K562 (cell line): ENCODE data around the gene BNIPL. TPM values are rescaled to one million over a fixed set of nuclear protein-coding genes. Genes with fewer than 3 reads are reported as not detected.
A peak's percentile ranks its signal among the peaks of the same experiment; 100 is the strongest.

Source experiments
- ATAC-seq: fragments of 200-7000 bp; cut with Tn5 transposase; 3 replicates; pipeline ENCODE4 v1.9.1; 2020; ENCODE audit warnings: moderate library complexity
- BruUV-seq: library from RNA; stranded (reverse); fragments of 400-500 nt; replicated peaks from 2 replicates; lab custom pipeline; 2021; lab: Mats Ljungman, UMichigan
- CTCF ChIA-PET: fragments of 300-600 bp; formaldehyde crosslinking; extraction: SDS; loops from one replicate; lab custom pipeline; 2021; ENCODE audit warnings: low intra/inter-chr PET ratio; lab: Yijun Ruan, JAX
- POLR2A ChIA-PET: fragments of 300-600, 350-650 bp; sonication (Branson Sonifier 250); formaldehyde crosslinking; extraction: SDS; loops from one replicate; lab custom pipeline; 2021; ENCODE audit warnings: antibody characterized with exemption, inconsistent platforms; lab: Yijun Ruan, JAX
- DNase-seq, 4 experiments: peaks; one replicate each; pipeline versions ENCODE4 v3.0.0 to v3.0.0-alpha.2; 2011 to 2018; ENCODE audit warnings: low spot score in 3 of 4, mixed read lengths in 3 of 4; ENCODE audit errors: extremely low read depth in 1 of 4
- FAIRE-seq: peaks from 2 replicates; lab custom pipeline; 2011; peaks lifted over from hg19 to GRCh38; lab: Jason Lieb, UNC
- H2AFZ ChIP-seq: 2 replicates; pipeline ENCODE4 v1.6.0; 2011; ENCODE audit warnings: low read depth, low read length, control low read depth, inconsistent platforms
- H3K27ac ChIP-seq: fragments of 200-600 bp; 3 replicates; pipeline ENCODE4 v1.8.0; 2011; ENCODE audit warnings: low read depth, mild to moderate bottlenecking, control low read depth, inconsistent platforms, low read length, moderate library complexity, mixed read lengths; ENCODE audit errors: extremely low read depth
- H3K27me3 ChIP-seq, 2 experiments: fragments of 300-600 bp in 1 of 2; 2 replicates in 1 of 2; 3 replicates in 1 of 2; pipeline versions ENCODE4 v1.6.0 to v1.8.0; 2011; ENCODE audit warnings: inconsistent platforms in 2 of 2, low read length in 2 of 2, mild to moderate bottlenecking in 1 of 2, mixed read lengths in 1 of 2, moderate library complexity in 1 of 2; ENCODE audit not compliant: control insufficient read depth in 2 of 2, insufficient read depth in 2 of 2
- H3K36me3 ChIP-seq: fragments of 300-600 bp; 3 replicates; pipeline ENCODE4 v1.8.0; 2011; ENCODE audit warnings: mild to moderate bottlenecking, low read length, inconsistent platforms; ENCODE audit not compliant: control insufficient read depth, insufficient read depth
- H3K4me1 ChIP-seq, 2 experiments: fragments of 200-600 bp in 1 of 2; replicated peaks in 1 of 2; 2 replicates in 1 of 2; 3 replicates in 1 of 2; pipeline versions ENCODE4 v1.5.1 to v1.8.0; 2011; ENCODE audit warnings: inconsistent platforms in 2 of 2, low read length in 2 of 2, mild to moderate bottlenecking in 1 of 2, mixed read lengths in 1 of 2, moderate library complexity in 1 of 2; ENCODE audit not compliant: control insufficient read depth in 2 of 2, insufficient read depth in 2 of 2
- H3K4me2 ChIP-seq: 2 replicates; pipeline ENCODE4 v1.6.1; 2011; ENCODE audit warnings: low read length, control low read depth, inconsistent platforms, mixed read lengths; ENCODE audit not compliant: insufficient read depth
- H3K4me3 ChIP-seq: fragments of 200-600 bp; sonication (generic), shearing (Covaris generic); 2 replicates; pipeline ENCODE4 v1.5.1; 2016; ENCODE audit warnings: control low read depth, inconsistent platforms
- H3K79me2 ChIP-seq: fragments of 200-600 bp; 3 replicates; pipeline ENCODE4 v1.8.0; 2011; ENCODE audit warnings: low read length, inconsistent platforms; ENCODE audit not compliant: control insufficient read depth, insufficient read depth
- H3K9ac ChIP-seq, 2 experiments: 2 replicates each; pipeline versions ENCODE4 v1.6.0 to v1.6.1; 2011; ENCODE audit warnings: low read depth in 2 of 2, low read length in 2 of 2, control low read depth in 1 of 2, inconsistent platforms in 1 of 2, mild to moderate bottlenecking in 1 of 2, mixed read lengths in 1 of 2; ENCODE audit not compliant: insufficient read depth in 1 of 2
- H3K9me1 ChIP-seq: one replicate; pipeline ENCODE4 v1.6.0; 2011; ENCODE audit warnings: inconsistent platforms, mild to moderate bottlenecking, low read length, moderate library complexity; ENCODE audit not compliant: control insufficient read depth, insufficient read depth
- H3K9me3 ChIP-seq: replicated peaks from 2 replicates; pipeline ENCODE4 v1.5.1; 2011; ENCODE audit warnings: low read depth, low read length, inconsistent platforms; ENCODE audit not compliant: control insufficient read depth, insufficient read depth
- H4K20me1 ChIP-seq: replicated peaks from 2 replicates; pipeline ENCODE4 v1.6.1; 2011; ENCODE audit warnings: low read length, inconsistent platforms, mixed read lengths; ENCODE audit not compliant: control insufficient read depth, insufficient read depth
- FOXA3 ChIP-seq, 2 experiments: fragments of 450-650 bp in 1 of 2; sonication (generic) in 1 of 2; formaldehyde crosslinking; IDR thresholded peaks in 1 of 2; conservative IDR thresholded peaks in 1 of 2; 2 replicates each; pipeline versions ENCODE4 v1.4.0 to v1.8.0; 2020 to 2022; ENCODE audit warnings: mild to moderate bottlenecking in 2 of 2, missing genetic modification reagents in 1 of 2
- MGA ChIP-seq: fragments of 450-650 bp; IDR thresholded peaks from 2 replicates; pipeline ENCODE4 v1.6.1; 2016; ENCODE audit warnings: mild to moderate bottlenecking, moderate library complexity
- SAP30 ChIP-seq: fragments of 200-600 bp; sonication (generic); IDR thresholded peaks from 2 replicates; pipeline ENCODE4 v1.6.1; 2012; ENCODE audit warnings: borderline replicate concordance, low read depth, mild to moderate bottlenecking, moderate library complexity, low read length, control low read depth, inconsistent platforms; ENCODE audit not compliant: insufficient read depth, poor library complexity, severe bottlenecking
- TAF15 ChIP-seq: fragments of 200-400 bp; formaldehyde crosslinking; IDR thresholded peaks from 2 replicates; pipeline ENCODE4 v1.6.1; 2017; ENCODE audit warnings: mild to moderate bottlenecking, low read depth, low read length, moderate library complexity
- ZNF707 ChIP-seq: fragments of 250-450 bp; sonication (Bioruptor Pico); conservative IDR thresholded peaks from 2 replicates; pipeline ENCODE4 v1.8.0; 2022; ENCODE audit warnings: inconsistent platforms, mild to moderate bottlenecking, moderate library complexity
- WGBS: fragments of 100-300 bp; shearing (Covaris generic); methylation state at CpG from one replicate; pipeline ENCODE4 v1.1.6; 2016; ENCODE audit warnings: low coverage, mixed read lengths; ENCODE audit not compliant: insufficient coverage; ENCODE audit errors: missing lambda C conversion rate; 5-methylcytosine and 5-hydroxymethylcytosine counted together
- in situ Hi-C: fragments of 300-500 bp; cut with MboI; formaldehyde crosslinking; loops from 4 replicates; pipeline ENCODE4 v1.15.0; 2018; ENCODE audit warnings: inconsistent platforms, mixed read lengths
- intact Hi-C: fragments of 100-400 bp; cut with micrococcal nuclease; formaldehyde crosslinking; loops from 2 replicates; pipeline ENCODE4 v1.14.2; 2022
- polyA plus RNA-seq, 8 experiments: library from polyadenylated mRNA; depleted of rRNA in 4 of 8; stranded (reverse) in 5 of 8; unstranded in 3 of 8; fragments of >200 nt; fragmentation: Nextera tagmentation in 2 of 8; fragmentation: Illumina TruSeq in 1 of 8; extraction: Ambion mirVana in 2 of 8; extraction: Trizol in 1 of 8; gene quantifications; 2 replicates each; pipeline versions ENCODE4 v1.2.1 to v1.2.3, GENCODE V29; 2011 to 2014; ENCODE audit warnings: inconsistent platforms in 1 of 8, missing spikeins in 1 of 8
- total RNA-seq, 7 experiments: library from RNA; depleted of rRNA in 6 of 7; stranded (reverse); fragments of >200 nt in 6 of 7; fragmentation: Illumina TruSeq in 2 of 7; extraction: Trizol in 2 of 7; gene quantifications; 2 replicates each; pipeline versions ENCODE4 v1.2.1 to v1.2.3, GENCODE V29; 2011 to 2021; ENCODE audit warnings: low replicate concordance in 1 of 7

BNIPL gene
- total and polyA plus RNA-seq, 9 of the 15 experiments (the other 6 are each of a cell fraction or from before 2014, with no cell fraction given), result 0.08 to 1.4 (median 0.68) TPM

GRCh38 chr1:150995460-150995859 lies 40.9 kb upstream of the BNIPL start:
- Histone ChIP-seq H3K27ac (no peak overlapping the region), H3K79me2 (no peaks in the 10 kb centered on the region), H3K9ac (no peak overlapping the region; a peak in 1 of 4 replicates), H2AFZ (peak overlapping the region; percentile 34; the same call in 1 of the 2 replicates), H3K4me1 (peaks cover 23 to 28% of the 10 kb centered on the region in 2 experiments; a peak in 4 of 5 replicates), H3K4me2 (peak overlapping the region; percentile 18; the same call in 1 of the 2 replicates), H3K36me3 (peaks cover 11% of the 10 kb centered on the region; the same call in 2 of the 3 replicates), H3K9me3 (no peaks in the 10 kb centered on the region), H4K20me1 (no peaks in the 10 kb centered on the region), H3K4me3 (no peak overlapping the region), H3K27me3 (no peaks in the 10 kb centered on the region), H3K9me1 (no peaks in the 10 kb centered on the region)
- POLR2A ChIA-PET, result interaction anchor here (0.6 to 3.6 kb wide), 4 partner anchors 9 to 416 kb away, joined by 3 to 22 read pairs (median 12); partner anchors contain the start of genes ANXA9, MCL1 and MINDY1
- CTCF ChIA-PET, result interaction anchor here (0.6 to 2.6 kb wide), 6 partner anchors 373 to 841 kb away, joined by 3 to 9 read pairs (median 3); no protein-coding TSS in a partner anchor
- intact Hi-C loops (loop anchor here (5.0 to 10.0 kb wide), 3 partner anchors 161 to 738 kb away; partner anchors contain the start of gene CA14), in situ Hi-C loops (loop anchor here (5.0 to 10.0 kb wide), 2 partner anchors 431 to 738 kb away; partner anchors contain the start of gene CA14)
- ATAC-seq (no peak), FAIRE-seq (no peak), DNase-seq (no peak)
- BruUV-seq, result no TSS peak
- 43% methylated on average over 4 of the region's 4 CpGs for WGBS
- TF ChIP-seq FOXA3 (CRISPR knock-in tag; conservative IDR thresholded peaks at IDR 0.05 in 1 of 2, IDR thresholded peaks at IDR 0.05 in 1 of 2) (no peak), TAF15 (no peak), ZNF707 (CRISPR knock-in tag) (no peak), MGA (no peak), SAP30 (no peak)
